Ishikawa (cell line): ENCODE results near the gene OLFML2A.

Experiments used
- RAD21 ChIP-seq: IDR thresholded peaks from 2 replicates; pipeline ENCODE4 v1.6.1; 2012; ENCODE audit warnings: low read depth
- TF ChIP-seq, protein P1 (sequence below): IDR thresholded peaks from 2 replicates; pipeline ENCODE4 v1.6.1; 2012

DNA sequence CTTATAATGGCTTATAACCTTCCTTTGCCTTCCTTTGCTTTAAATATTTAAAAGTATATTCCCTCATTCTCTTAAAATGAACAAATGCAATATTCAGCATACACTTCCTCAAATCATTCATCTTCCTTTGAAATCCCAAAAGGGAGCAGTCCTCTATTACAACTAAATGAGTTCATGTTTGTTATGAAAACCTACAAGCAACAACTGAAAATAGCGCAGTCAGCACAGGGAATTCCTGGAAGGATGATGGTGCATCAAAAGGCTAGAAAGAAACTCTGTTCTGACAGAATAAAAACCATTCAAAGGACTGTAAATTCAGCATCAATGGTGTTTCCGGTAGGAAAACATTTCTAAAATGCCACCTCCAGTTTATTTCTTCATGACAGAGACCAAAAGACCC lies 9.1 kb upstream of the OLFML2A start:
- TF ChIP-seq RAD21 = no peak
- TF ChIP-seq, protein P1, sequence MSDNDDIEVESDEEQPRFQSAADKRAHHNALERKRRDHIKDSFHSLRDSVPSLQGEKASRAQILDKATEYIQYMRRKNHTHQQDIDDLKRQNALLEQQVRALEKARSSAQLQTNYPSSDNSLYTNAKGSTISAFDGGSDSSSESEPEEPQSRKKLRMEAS = no peak
